HepG2 (cell line): Measurements from ENCODE around the gene ADH5. TPM values are rescaled to one million over a fixed set of nuclear protein-coding genes. Genes with fewer than 3 reads are reported as not detected.

ENCODE experiments used
- ATAC-seq: fragments of 200-7000 bp; cut with Tn5 transposase; 3 replicates; pipeline ENCODE4 v1.9.1; 2020; ENCODE audit warnings: mild to moderate bottlenecking, moderate library complexity
- BruUV-seq: library from RNA; stranded (reverse); fragments of 400-500 nt; replicated peaks from 2 replicates; lab custom pipeline; 2021; lab: Mats Ljungman, UMichigan
- CTCF ChIA-PET: fragments of 300-600 bp; formaldehyde crosslinking; extraction: SDS; loops from one replicate; lab custom pipeline; 2021; ENCODE audit warnings: low total read pairs, inconsistent platforms, low intra/inter-chr PET ratio; lab: Yijun Ruan, JAX
- POLR2A ChIA-PET: fragments of 350-600 bp; sonication (Branson Sonifier 250); formaldehyde crosslinking; loops from one replicate; lab custom pipeline; 2020; ENCODE audit warnings: antibody characterized with exemption, inconsistent platforms; lab: Yijun Ruan, JAX
- DNase-seq: peaks from one replicate; pipeline ENCODE4 v3.0.0-alpha.2; 2015; ENCODE audit warnings: low spot score
- FAIRE-seq: peaks from 3 replicates; lab custom pipeline; 2011; peaks lifted over from hg19 to GRCh38; lab: Jason Lieb, UNC
- H2AFZ ChIP-seq: one replicate; pipeline ENCODE4 v1.6.1; 2011; ENCODE audit warnings: low read length, inconsistent platforms
- H3K27ac ChIP-seq: fragments of 300-600 bp; 3 replicates; pipeline ENCODE4 v1.8.0; 2011; ENCODE audit warnings: mixed run types, mild to moderate bottlenecking, mixed read lengths, low read length, inconsistent platforms; ENCODE audit not compliant: insufficient read depth; ENCODE audit errors: extremely low read length
- H3K27me3 ChIP-seq, 2 experiments: fragments of 200-600 bp in 1 of 2; 2 replicates in 1 of 2; 3 replicates in 1 of 2; pipeline versions ENCODE4 v1.6.0 to v1.8.0; 2011; ENCODE audit warnings: low read length in 2 of 2, mild to moderate bottlenecking in 2 of 2, moderate library complexity in 2 of 2, inconsistent platforms in 1 of 2; ENCODE audit not compliant: insufficient read depth in 2 of 2, control insufficient read depth in 1 of 2
- H3K36me3 ChIP-seq, 2 experiments: fragments of 200-600 bp in 1 of 2; replicated peaks in 1 of 2; 2 replicates in 1 of 2; 3 replicates in 1 of 2; pipeline versions ENCODE4 v1.5.1 to v1.8.0; 2011; ENCODE audit warnings: low read length in 2 of 2, inconsistent platforms in 1 of 2; ENCODE audit not compliant: insufficient read depth in 2 of 2, control insufficient read depth in 1 of 2
- H3K4me1 ChIP-seq: 2 replicates; pipeline ENCODE4 v1.5.1; 2012; ENCODE audit warnings: low read length, inconsistent platforms; ENCODE audit not compliant: insufficient read depth
- H3K4me2 ChIP-seq: 2 replicates; pipeline ENCODE4 v1.6.0; 2011; ENCODE audit warnings: low read depth, low read length, inconsistent platforms
- H3K4me3 ChIP-seq, 3 experiments: fragments of 200-600 bp in 1 of 3; sonication (generic), shearing (Covaris generic) in 1 of 3; replicated peaks in 1 of 3; 2 replicates each; pipeline ENCODE4 v1.5.1; 2011 to 2016; ENCODE audit warnings: low read length in 3 of 3, inconsistent platforms in 2 of 3, low read depth in 2 of 3, mild to moderate bottlenecking in 2 of 3, control low read depth in 1 of 3, mixed read lengths in 1 of 3; ENCODE audit not compliant: insufficient read depth in 1 of 3
- H3K79me2 ChIP-seq: one replicate; pipeline ENCODE4 v1.6.1; 2011; ENCODE audit warnings: low read length, inconsistent platforms; ENCODE audit not compliant: insufficient read depth
- H3K9ac ChIP-seq: 2 replicates; pipeline ENCODE4 v1.6.0; 2011; ENCODE audit warnings: mild to moderate bottlenecking, low read depth, low read length, inconsistent platforms; ENCODE audit not compliant: insufficient read depth
- H3K9me3 ChIP-seq: 2 replicates; pipeline ENCODE4 v1.5.1; 2012; ENCODE audit warnings: mild to moderate bottlenecking, low read length
- H4K20me1 ChIP-seq: 2 replicates; pipeline ENCODE4 v1.6.0; 2011; ENCODE audit warnings: inconsistent platforms, mild to moderate bottlenecking, low read length, moderate library complexity; ENCODE audit not compliant: insufficient read depth
- ARID2 ChIP-seq: sonication (generic); formaldehyde crosslinking; IDR thresholded peaks from 2 replicates; pipeline ENCODE4 v1.8.1; 2022; ENCODE audit warnings: mild to moderate bottlenecking, missing genetic modification reagents, borderline replicate concordance
- ETV6 ChIP-seq: sonication (generic); formaldehyde crosslinking; conservative IDR thresholded peaks from 2 replicates; pipeline ENCODE4 v1.4.0; 2020; ENCODE audit warnings: missing genetic modification reagents
- HNRNPK ChIP-seq: fragments of 200-400 bp; formaldehyde crosslinking; IDR thresholded peaks from 2 replicates; pipeline ENCODE4 v1.6.1; 2018; ENCODE audit warnings: low read length, low read depth, moderate library complexity, mild to moderate bottlenecking; ENCODE audit not compliant: poor library complexity, severe bottlenecking
- ONECUT2 ChIP-seq: sonication (generic); formaldehyde crosslinking; IDR thresholded peaks from 2 replicates; pipeline ENCODE4 v1.4.0; 2020; ENCODE audit warnings: missing genetic modification reagents
- PHB2 ChIP-seq: fragments of 450-650 bp; IDR thresholded peaks from 2 replicates; pipeline ENCODE4 v1.6.1; 2018; ENCODE audit not compliant: partially characterized antibody
- PRDM4 ChIP-seq: sonication (generic); formaldehyde crosslinking; IDR thresholded peaks from 2 replicates; pipeline ENCODE4 v1.9.0; 2021; ENCODE audit warnings: missing genetic modification reagents, borderline replicate concordance
- SOX5 ChIP-seq: IDR thresholded peaks from 2 replicates; pipeline ENCODE4 v1.6.1; 2016; ENCODE audit warnings: borderline replicate concordance
- SP4 ChIP-seq: sonication (generic); formaldehyde crosslinking; IDR thresholded peaks from 2 replicates; pipeline ENCODE4 v1.8.1; 2023; ENCODE audit warnings: mild to moderate bottlenecking, missing genetic modification reagents
- SRF ChIP-seq: IDR thresholded peaks from 2 replicates; pipeline ENCODE4 v1.6.1; 2011; ENCODE audit warnings: mild to moderate bottlenecking, low read depth, low read length, moderate library complexity
- ZNF607 ChIP-seq: sonication (generic); formaldehyde crosslinking; IDR thresholded peaks from 2 replicates; pipeline ENCODE4 v1.5.1; 2020; ENCODE audit warnings: missing genetic modification reagents, mild to moderate bottlenecking, borderline replicate concordance
- ZNF761 ChIP-seq: sonication (generic); formaldehyde crosslinking; conservative IDR thresholded peaks from 2 replicates; pipeline ENCODE4 v1.4.0; 2020; ENCODE audit warnings: mild to moderate bottlenecking, missing genetic modification reagents
- ZNF792 ChIP-seq: IDR thresholded peaks from 2 replicates; pipeline ENCODE4 v1.6.1; 2016
- WGBS: methylation state at CpG from one replicate; pipeline ENCODE4 v1.1.6; 2017; ENCODE audit warnings: low lambda C conversion rate; 5-methylcytosine and 5-hydroxymethylcytosine counted together
- in situ Hi-C: cut with HindIII; loops from 2 replicates; pipeline ENCODE4 v1.10.0; 2017; ENCODE audit warnings: low pct_unique_long_range_greater_than_20kb; ENCODE audit not compliant: extremely low pct_ligation_motif_present
- intact Hi-C: fragments of 100-400 bp; cut with micrococcal nuclease; formaldehyde crosslinking; loops from one replicate; pipeline ENCODE4 v1.10.0; 2022; ENCODE audit not compliant: unreplicated experiment
- polyA plus RNA-seq, 8 experiments: library from polyadenylated mRNA; depleted of rRNA in 3 of 8; stranded (reverse) in 7 of 8; unstranded in 1 of 8; fragments of >200 nt; fragmentation: Illumina TruSeq in 4 of 8; extraction: Trizol in 4 of 8; gene quantifications; 2 replicates each; pipeline versions ENCODE4 v1.2.1 to v1.2.3, GENCODE V29; 2011 to 2016; ENCODE audit warnings: low read depth in 4 of 8, missing spikeins in 1 of 8, mixed read lengths in 1 of 8; ENCODE audit not compliant: insufficient read depth in 1 of 8
- total RNA-seq, 5 experiments: library from RNA; depleted of rRNA; stranded (reverse); fragments of >200 nt; fragmentation: Illumina TruSeq; extraction: Trizol; gene quantifications; 2 replicates each; pipeline ENCODE4 v1.2.3, GENCODE V29; 2016; ENCODE audit warnings: low read depth in 1 of 5
- TF ChIP-seq, protein P1 (sequence below): IDR thresholded peaks from 2 replicates; pipeline ENCODE4 v1.6.1; 2018; ENCODE audit warnings: missing genetic modification reagents, mild to moderate bottlenecking, missing compliant biosample characterization
- TF ChIP-seq, protein P2 (sequence below): sonication (generic); IDR thresholded peaks from 2 replicates; pipeline ENCODE4 v1.6.1; 2016; ENCODE audit warnings: low read depth, borderline replicate concordance
- TF ChIP-seq, protein P3 (sequence below): sonication (generic); formaldehyde crosslinking; IDR thresholded peaks from 2 replicates; pipeline ENCODE4 v1.4.0; 2020; ENCODE audit warnings: missing genetic modification reagents
- TF ChIP-seq, protein P4 (sequence below): IDR thresholded peaks from 2 replicates; pipeline ENCODE4 v1.6.1; 2016

ADH5 gene
- total and polyA plus RNA-seq, 2 of the 13 experiments (the other 11 are each of a cell fraction or from before 2014, with no cell fraction given) = 349 to 512 TPM

DNA sequence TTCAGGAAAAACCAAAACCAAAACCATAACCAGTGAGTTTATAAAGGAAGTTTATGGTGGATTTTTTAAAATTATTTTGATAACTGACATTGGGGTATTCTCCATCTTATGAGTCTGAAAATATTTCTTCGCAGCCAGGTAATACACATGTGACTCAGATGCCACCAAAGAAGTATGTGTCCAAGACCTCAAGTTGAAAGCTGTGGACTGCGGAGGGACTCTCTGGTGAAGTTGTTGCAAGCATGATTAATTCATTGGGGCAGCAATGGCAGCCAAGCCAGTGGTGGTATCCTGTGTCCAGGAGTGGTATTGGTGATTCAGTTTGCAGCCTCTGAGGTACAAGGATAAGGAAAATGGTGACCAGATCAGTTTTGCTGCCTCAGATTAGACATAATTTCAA is 14.0 kb upstream of the ADH5 start:
- H3K27ac ChIP-seq = no peak overlapping the region
- H2AFZ ChIP-seq = no peak overlapping the region
- H3K9me3 ChIP-seq = no peaks in the 10 kb centered on the region
- no peak overlapping the region for H3K9ac ChIP-seq
- ChIA-PET CTCF (no interaction called here), POLR2A (interaction anchor here (1.2 kb wide), 1 partner anchor 41 kb away, joined by 3 read pairs; the partner anchor contains the start of gene ADH4)
- no peak overlapping the region for H3K4me2 ChIP-seq
- no peaks in the 10 kb centered on the region for H3K79me2 ChIP-seq
- WGBS = 98% methylated on average over 2 of the region's 2 CpGs
- no peaks in the 10 kb centered on the region for H4K20me1 ChIP-seq
- FAIRE-seq (no peak), DNase-seq (no peak), ATAC-seq (no peak)
- H3K4me1 ChIP-seq = no peaks in the 10 kb centered on the region
- in situ Hi-C loops (no loop called here), intact Hi-C loops (no loop called here)
- no peaks in the 10 kb centered on the region for H3K36me3 ChIP-seq
- H3K27me3 ChIP-seq = no peaks in the 10 kb centered on the region
- no peak overlapping the region for H3K4me3 ChIP-seq
- BruUV-seq = no TSS peak
- TF ChIP-seq, protein P1, sequence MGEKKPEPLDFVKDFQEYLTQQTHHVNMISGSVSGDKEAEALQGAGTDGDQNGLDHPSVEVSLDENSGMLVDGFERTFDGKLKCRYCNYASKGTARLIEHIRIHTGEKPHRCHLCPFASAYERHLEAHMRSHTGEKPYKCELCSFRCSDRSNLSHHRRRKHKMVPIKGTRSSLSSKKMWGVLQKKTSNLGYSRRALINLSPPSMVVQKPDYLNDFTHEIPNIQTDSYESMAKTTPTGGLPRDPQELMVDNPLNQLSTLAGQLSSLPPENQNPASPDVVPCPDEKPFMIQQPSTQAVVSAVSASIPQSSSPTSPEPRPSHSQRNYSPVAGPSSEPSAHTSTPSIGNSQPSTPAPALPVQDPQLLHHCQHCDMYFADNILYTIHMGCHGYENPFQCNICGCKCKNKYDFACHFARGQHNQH = no peak
- TF ChIP-seq HNRNPK = no peak
- TF ChIP-seq ONECUT2 = no peak
- TF ChIP-seq, protein P2, sequence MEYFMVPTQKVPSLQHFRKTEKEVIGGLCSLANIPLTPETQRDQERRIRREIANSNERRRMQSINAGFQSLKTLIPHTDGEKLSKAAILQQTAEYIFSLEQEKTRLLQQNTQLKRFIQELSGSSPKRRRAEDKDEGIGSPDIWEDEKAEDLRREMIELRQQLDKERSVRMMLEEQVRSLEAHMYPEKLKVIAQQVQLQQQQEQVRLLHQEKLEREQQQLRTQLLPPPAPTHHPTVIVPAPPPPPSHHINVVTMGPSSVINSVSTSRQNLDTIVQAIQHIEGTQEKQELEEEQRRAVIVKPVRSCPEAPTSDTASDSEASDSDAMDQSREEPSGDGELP = no peak
- no peak for TF ChIP-seq ZNF792 (CRISPR knock-in tag)
- no peak for TF ChIP-seq ZNF761 (CRISPR knock-in tag)
- TF ChIP-seq PRDM4 (CRISPR knock-in tag) = no peak
- TF ChIP-seq, protein P3, sequence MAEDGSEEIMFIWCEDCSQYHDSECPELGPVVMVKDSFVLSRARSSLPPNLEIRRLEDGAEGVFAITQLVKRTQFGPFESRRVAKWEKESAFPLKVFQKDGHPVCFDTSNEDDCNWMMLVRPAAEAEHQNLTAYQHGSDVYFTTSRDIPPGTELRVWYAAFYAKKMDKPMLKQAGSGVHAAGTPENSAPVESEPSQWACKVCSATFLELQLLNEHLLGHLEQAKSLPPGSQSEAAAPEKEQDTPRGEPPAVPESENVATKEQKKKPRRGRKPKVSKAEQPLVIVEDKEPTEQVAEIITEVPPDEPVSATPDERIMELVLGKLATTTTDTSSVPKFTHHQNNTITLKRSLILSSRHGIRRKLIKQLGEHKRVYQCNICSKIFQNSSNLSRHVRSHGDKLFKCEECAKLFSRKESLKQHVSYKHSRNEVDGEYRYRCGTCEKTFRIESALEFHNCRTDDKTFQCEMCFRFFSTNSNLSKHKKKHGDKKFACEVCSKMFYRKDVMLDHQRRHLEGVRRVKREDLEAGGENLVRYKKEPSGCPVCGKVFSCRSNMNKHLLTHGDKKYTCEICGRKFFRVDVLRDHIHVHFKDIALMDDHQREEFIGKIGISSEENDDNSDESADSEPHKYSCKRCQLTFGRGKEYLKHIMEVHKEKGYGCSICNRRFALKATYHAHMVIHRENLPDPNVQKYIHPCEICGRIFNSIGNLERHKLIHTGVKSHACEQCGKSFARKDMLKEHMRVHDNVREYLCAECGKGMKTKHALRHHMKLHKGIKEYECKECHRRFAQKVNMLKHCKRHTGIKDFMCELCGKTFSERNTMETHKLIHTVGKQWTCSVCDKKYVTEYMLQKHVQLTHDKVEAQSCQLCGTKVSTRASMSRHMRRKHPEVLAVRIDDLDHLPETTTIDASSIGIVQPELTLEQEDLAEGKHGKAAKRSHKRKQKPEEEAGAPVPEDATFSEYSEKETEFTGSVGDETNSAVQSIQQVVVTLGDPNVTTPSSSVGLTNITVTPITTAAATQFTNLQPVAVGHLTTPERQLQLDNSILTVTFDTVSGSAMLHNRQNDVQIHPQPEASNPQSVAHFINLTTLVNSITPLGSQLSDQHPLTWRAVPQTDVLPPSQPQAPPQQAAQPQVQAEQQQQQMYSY = no peak
- TF ChIP-seq SRF = no peak
- TF ChIP-seq SOX5 (CRISPR knock-in tag) = no peak
- no peak for TF ChIP-seq ETV6
- no peak for TF ChIP-seq SP4 (CRISPR knock-in tag)
- TF ChIP-seq PHB2 = no peak
- no peak for TF ChIP-seq ARID2 (CRISPR knock-in tag)
- TF ChIP-seq, protein P4, sequence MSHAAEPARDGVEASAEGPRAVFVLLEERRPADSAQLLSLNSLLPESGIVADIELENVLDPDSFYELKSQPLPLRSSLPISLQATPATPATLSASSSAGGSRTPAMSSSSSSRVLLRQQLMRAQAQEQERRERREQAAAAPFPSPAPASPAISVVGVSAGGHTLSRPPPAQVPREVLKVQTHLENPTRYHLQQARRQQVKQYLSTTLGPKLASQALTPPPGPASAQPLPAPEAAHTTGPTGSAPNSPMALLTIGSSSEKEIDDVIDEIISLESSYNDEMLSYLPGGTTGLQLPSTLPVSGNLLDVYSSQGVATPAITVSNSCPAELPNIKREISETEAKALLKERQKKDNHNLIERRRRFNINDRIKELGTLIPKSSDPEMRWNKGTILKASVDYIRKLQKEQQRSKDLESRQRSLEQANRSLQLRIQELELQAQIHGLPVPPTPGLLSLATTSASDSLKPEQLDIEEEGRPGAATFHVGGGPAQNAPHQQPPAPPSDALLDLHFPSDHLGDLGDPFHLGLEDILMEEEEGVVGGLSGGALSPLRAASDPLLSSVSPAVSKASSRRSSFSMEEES (CRISPR knock-in tag) = no peak
- TF ChIP-seq ZNF607 (CRISPR knock-in tag) = no peak
